H1 (cell line): ENCODE measurements around the gene OOEP. TPM values are rescaled to one million over a fixed set of nuclear protein-coding genes. Genes with fewer than 3 reads are reported as not detected.

Experiments used
- CBX8 ChIP-seq: fragments of 300-800, 300-1000 bp; sonication (generic); IDR thresholded peaks from 2 replicates; pipeline ENCODE4 v1.7.1; 2016; ENCODE audit warnings: low read depth, low read length, borderline replicate concordance
- SIRT6 ChIP-seq: IDR thresholded peaks from one replicate; pipeline ENCODE4 v1.7.1; 2012; ENCODE audit warnings: low read length, inconsistent platforms
- SRF ChIP-seq: IDR thresholded peaks from 2 replicates; pipeline ENCODE4 v1.6.1; 2011; ENCODE audit warnings: mild to moderate bottlenecking, low read depth, low read length, moderate library complexity
- TCF12 ChIP-seq: IDR thresholded peaks from 2 replicates; pipeline ENCODE4 v1.6.1; 2011; ENCODE audit warnings: low read depth, mild to moderate bottlenecking, low read length
- polyA plus RNA-seq, 7 experiments: library from polyadenylated mRNA; depleted of rRNA in 3 of 7; stranded (reverse) in 5 of 7; unstranded in 2 of 7; fragments of >200 nt in 5 of 7; fragments of 200-250 nt in 2 of 7; gene quantifications; 1 replicate in 5 of 7; 2 replicates in 1 of 7; 4 replicates in 1 of 7; pipeline versions ENCODE4 v1.2.1 to v1.2.3, GENCODE V29; 2011 to 2013; ENCODE audit warnings: missing spikeins in 2 of 7, mixed read lengths in 2 of 7
- total RNA-seq: library from RNA; stranded (reverse); fragmentation: NEBNext Ultra II Directional; extraction: Animal tissue kit (Norgen Biotek cat#: 25700); gene quantifications from 2 replicates; pipeline ENCODE4 v1.2.1, GENCODE V29; 2021
- TF ChIP-seq, protein P1 (sequence below): fragments of 300-600 bp; sonication (generic); IDR thresholded peaks from 2 replicates; pipeline ENCODE4 v1.7.1; 2012; ENCODE audit warnings: low read length, moderate library complexity, mild to moderate bottlenecking, inconsistent platforms; ENCODE audit not compliant: insufficient replicate concordance
- TF ChIP-seq, protein P2 (sequence below), 3 experiments: IDR thresholded peaks; 1 replicate in 2 of 3; 2 replicates in 1 of 3; pipeline versions ENCODE4 v1.5.1 to v1.6.1; 2011; ENCODE audit warnings: low read length in 3 of 3, mild to moderate bottlenecking in 3 of 3, inconsistent platforms in 2 of 3, low read depth in 1 of 3, moderate library complexity in 1 of 3; ENCODE audit not compliant: insufficient read depth in 1 of 3; ENCODE audit errors: control extremely low read depth in 1 of 3
- TF ChIP-seq, protein P3 (sequence below): IDR thresholded peaks from 2 replicates; pipeline ENCODE4 v1.6.1; 2011; ENCODE audit warnings: low read depth, mild to moderate bottlenecking, low read length; ENCODE audit not compliant: insufficient read depth

Gene OOEP
- total and polyA plus RNA-seq, 2 of the 8 experiments (the other 6 are each of a cell fraction or from before 2014, with no cell fraction given) = 0.20 to 0.41 TPM

DNA sequence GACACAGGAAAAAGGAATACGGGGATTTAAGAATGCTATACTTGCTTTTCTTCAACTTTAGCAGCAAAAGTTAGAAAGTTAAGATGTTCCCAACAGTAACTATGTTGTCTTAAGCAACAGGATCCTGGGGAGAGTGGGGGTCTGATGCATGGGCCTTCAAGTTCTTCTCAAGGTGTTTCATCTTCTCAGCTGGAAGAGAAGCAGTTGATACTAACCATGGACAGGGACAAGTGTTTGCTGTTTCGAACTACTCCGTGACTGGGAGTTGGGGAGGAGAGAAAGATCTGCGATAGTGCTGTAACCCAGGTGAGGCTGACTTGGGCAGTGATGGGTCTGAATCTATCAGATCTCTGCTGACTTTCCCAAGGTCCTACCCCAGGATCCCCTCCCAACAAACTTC, 1.0 kb downstream of the OOEP start (continued):
- TF ChIP-seq, protein P1, sequence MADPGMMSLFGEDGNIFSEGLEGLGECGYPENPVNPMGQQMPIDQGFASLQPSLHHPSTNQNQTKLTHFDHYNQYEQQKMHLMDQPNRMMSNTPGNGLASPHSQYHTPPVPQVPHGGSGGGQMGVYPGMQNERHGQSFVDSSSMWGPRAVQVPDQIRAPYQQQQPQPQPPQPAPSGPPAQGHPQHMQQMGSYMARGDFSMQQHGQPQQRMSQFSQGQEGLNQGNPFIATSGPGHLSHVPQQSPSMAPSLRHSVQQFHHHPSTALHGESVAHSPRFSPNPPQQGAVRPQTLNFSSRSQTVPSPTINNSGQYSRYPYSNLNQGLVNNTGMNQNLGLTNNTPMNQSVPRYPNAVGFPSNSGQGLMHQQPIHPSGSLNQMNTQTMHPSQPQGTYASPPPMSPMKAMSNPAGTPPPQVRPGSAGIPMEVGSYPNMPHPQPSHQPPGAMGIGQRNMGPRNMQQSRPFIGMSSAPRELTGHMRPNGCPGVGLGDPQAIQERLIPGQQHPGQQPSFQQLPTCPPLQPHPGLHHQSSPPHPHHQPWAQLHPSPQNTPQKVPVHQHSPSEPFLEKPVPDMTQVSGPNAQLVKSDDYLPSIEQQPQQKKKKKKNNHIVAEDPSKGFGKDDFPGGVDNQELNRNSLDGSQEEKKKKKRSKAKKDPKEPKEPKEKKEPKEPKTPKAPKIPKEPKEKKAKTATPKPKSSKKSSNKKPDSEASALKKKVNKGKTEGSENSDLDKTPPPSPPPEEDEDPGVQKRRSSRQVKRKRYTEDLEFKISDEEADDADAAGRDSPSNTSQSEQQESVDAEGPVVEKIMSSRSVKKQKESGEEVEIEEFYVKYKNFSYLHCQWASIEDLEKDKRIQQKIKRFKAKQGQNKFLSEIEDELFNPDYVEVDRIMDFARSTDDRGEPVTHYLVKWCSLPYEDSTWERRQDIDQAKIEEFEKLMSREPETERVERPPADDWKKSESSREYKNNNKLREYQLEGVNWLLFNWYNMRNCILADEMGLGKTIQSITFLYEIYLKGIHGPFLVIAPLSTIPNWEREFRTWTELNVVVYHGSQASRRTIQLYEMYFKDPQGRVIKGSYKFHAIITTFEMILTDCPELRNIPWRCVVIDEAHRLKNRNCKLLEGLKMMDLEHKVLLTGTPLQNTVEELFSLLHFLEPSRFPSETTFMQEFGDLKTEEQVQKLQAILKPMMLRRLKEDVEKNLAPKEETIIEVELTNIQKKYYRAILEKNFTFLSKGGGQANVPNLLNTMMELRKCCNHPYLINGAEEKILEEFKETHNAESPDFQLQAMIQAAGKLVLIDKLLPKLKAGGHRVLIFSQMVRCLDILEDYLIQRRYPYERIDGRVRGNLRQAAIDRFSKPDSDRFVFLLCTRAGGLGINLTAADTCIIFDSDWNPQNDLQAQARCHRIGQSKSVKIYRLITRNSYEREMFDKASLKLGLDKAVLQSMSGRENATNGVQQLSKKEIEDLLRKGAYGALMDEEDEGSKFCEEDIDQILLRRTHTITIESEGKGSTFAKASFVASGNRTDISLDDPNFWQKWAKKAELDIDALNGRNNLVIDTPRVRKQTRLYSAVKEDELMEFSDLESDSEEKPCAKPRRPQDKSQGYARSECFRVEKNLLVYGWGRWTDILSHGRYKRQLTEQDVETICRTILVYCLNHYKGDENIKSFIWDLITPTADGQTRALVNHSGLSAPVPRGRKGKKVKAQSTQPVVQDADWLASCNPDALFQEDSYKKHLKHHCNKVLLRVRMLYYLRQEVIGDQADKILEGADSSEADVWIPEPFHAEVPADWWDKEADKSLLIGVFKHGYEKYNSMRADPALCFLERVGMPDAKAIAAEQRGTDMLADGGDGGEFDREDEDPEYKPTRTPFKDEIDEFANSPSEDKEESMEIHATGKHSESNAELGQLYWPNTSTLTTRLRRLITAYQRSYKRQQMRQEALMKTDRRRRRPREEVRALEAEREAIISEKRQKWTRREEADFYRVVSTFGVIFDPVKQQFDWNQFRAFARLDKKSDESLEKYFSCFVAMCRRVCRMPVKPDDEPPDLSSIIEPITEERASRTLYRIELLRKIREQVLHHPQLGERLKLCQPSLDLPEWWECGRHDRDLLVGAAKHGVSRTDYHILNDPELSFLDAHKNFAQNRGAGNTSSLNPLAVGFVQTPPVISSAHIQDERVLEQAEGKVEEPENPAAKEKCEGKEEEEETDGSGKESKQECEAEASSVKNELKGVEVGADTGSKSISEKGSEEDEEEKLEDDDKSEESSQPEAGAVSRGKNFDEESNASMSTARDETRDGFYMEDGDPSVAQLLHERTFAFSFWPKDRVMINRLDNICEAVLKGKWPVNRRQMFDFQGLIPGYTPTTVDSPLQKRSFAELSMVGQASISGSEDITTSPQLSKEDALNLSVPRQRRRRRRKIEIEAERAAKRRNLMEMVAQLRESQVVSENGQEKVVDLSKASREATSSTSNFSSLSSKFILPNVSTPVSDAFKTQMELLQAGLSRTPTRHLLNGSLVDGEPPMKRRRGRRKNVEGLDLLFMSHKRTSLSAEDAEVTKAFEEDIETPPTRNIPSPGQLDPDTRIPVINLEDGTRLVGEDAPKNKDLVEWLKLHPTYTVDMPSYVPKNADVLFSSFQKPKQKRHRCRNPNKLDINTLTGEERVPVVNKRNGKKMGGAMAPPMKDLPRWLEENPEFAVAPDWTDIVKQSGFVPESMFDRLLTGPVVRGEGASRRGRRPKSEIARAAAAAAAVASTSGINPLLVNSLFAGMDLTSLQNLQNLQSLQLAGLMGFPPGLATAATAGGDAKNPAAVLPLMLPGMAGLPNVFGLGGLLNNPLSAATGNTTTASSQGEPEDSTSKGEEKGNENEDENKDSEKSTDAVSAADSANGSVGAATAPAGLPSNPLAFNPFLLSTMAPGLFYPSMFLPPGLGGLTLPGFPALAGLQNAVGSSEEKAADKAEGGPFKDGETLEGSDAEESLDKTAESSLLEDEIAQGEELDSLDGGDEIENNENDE = no peak
- no peak for TF ChIP-seq TCF12
- TF ChIP-seq CBX8 = no peak
- TF ChIP-seq SRF = no peak
- TF ChIP-seq, protein P2, sequence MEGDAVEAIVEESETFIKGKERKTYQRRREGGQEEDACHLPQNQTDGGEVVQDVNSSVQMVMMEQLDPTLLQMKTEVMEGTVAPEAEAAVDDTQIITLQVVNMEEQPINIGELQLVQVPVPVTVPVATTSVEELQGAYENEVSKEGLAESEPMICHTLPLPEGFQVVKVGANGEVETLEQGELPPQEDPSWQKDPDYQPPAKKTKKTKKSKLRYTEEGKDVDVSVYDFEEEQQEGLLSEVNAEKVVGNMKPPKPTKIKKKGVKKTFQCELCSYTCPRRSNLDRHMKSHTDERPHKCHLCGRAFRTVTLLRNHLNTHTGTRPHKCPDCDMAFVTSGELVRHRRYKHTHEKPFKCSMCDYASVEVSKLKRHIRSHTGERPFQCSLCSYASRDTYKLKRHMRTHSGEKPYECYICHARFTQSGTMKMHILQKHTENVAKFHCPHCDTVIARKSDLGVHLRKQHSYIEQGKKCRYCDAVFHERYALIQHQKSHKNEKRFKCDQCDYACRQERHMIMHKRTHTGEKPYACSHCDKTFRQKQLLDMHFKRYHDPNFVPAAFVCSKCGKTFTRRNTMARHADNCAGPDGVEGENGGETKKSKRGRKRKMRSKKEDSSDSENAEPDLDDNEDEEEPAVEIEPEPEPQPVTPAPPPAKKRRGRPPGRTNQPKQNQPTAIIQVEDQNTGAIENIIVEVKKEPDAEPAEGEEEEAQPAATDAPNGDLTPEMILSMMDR (IDR thresholded peaks at IDR 0.05; ENCODE audit: control extremely low read depth in 1 of 3, insufficient read depth in 1 of 3, low read depth in 1 of 3, low read length in 3 of 3) = no peak
- TF ChIP-seq, protein P3, sequence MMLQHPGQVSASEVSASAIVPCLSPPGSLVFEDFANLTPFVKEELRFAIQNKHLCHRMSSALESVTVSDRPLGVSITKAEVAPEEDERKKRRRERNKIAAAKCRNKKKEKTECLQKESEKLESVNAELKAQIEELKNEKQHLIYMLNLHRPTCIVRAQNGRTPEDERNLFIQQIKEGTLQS = no peak
- no peak for TF ChIP-seq SIRT6
- TF ChIP-seq, all 59 proteins: peak for 0
